ENCODE measurements around the gene BBLN. TPM values are rescaled to one million over a fixed set of nuclear protein-coding genes. Genes with fewer than 3 reads are reported as not detected.

Gene BBLN
- polyA plus RNA-seq, 1 donor from 2014 or later = 330 TPM

GRCh38 chr9:128206484-128206883, 46.4 kb downstream of the BBLN start:
- TF ChIP-seq REST (IDR thresholded peaks at IDR 0.05; ENCODE audit: borderline replicate concordance) = no peak
- no peak for TF ChIP-seq RAD21 (conservative IDR thresholded peaks at IDR 0.05)
- no peak for TF ChIP-seq SMC3 (conservative IDR thresholded peaks at IDR 0.05; ENCODE audit: poor library complexity)
- peak overlapping the region; percentile 99 for H3K4me3 ChIP-seq (ENCODE audit: low read length)
- no peaks in the 10 kb centered on the region for H4K20me1 ChIP-seq (ENCODE audit: insufficient read depth)

GRCh38 chr9:128206916-128207910, 47.1 kb downstream of the BBLN start:
- Histone ChIP-seq H2AFZ (ENCODE audit: low read depth, low read length) (no peak overlapping the region), H3K27me3 (ENCODE audit: insufficient read depth, low read depth, low read length) (no peaks in the 10 kb centered on the region), H3K4me3 (ENCODE audit: low read length) (no peak overlapping the region), H3K79me2 (replicated peaks; ENCODE audit: insufficient read depth, low read length) (peaks cover 17% of the 10 kb centered on the region), H3K9me2 (ENCODE audit: insufficient read depth, low read length) (no peaks in the 10 kb centered on the region), H3K4me2 (ENCODE audit: low read length) (no peak overlapping the region), H3K27ac (ENCODE audit: low read length) (no peak overlapping the region), H3F3A (ENCODE audit: insufficient read depth, low read length, poor library complexity, severe bottlenecking) (no peaks in the 10 kb centered on the region), H3K36me3 (ENCODE audit: insufficient read depth, low read length) (peaks cover 5% of the 10 kb centered on the region), H4K20me1 (ENCODE audit: insufficient read depth) (no peaks in the 10 kb centered on the region), H3K9ac (ENCODE audit: low read length) (no peak overlapping the region), H3K9me3 (ENCODE audit: low read length) (no peaks in the 10 kb centered on the region)
- no peak for TF ChIP-seq SMC3 (conservative IDR thresholded peaks at IDR 0.05; ENCODE audit: poor library complexity)
- no peak for TF ChIP-seq TAF1 (IDR thresholded peaks at IDR 0.05; ENCODE audit: low read depth)
- no peak for TF ChIP-seq EZH2 (IDR thresholded peaks at IDR 0.05; ENCODE audit: borderline replicate concordance, insufficient read depth, low read length, poor library complexity, severe bottlenecking)
- no peak for TF ChIP-seq EP300 (conservative IDR thresholded peaks at IDR 0.05; ENCODE audit: poor library complexity, severe bottlenecking)
- no peak for TF ChIP-seq POLR2AphosphoS5 (IDR thresholded peaks at IDR 0.05)
- no peak for TF ChIP-seq CTCF (IDR thresholded peaks at IDR 0.05; ENCODE audit: poor library complexity, severe bottlenecking)
- no peak for TF ChIP-seq REST (IDR thresholded peaks at IDR 0.05; ENCODE audit: borderline replicate concordance)
- TF ChIP-seq MXI1 (conservative IDR thresholded peaks at IDR 0.05; ENCODE audit: poor library complexity, severe bottlenecking) = no peak
- no peak for TF ChIP-seq RAD21 (conservative IDR thresholded peaks at IDR 0.05)

More at GRCh38 chr9:128206484-128206883, 46.4 kb downstream of the BBLN start:
- no peak overlapping the region for H3K4me2 ChIP-seq (ENCODE audit: low read length)
- H3F3A ChIP-seq (ENCODE audit: insufficient read depth, low read length, poor library complexity, severe bottlenecking) = no peaks in the 10 kb centered on the region
- no peak overlapping the region for H2AFZ ChIP-seq (ENCODE audit: low read depth, low read length)
- H3K9ac ChIP-seq (ENCODE audit: low read length) = no peak overlapping the region
- H3K27ac ChIP-seq (ENCODE audit: low read length) = no peak overlapping the region
- H3K9me3 ChIP-seq (ENCODE audit: low read length) = no peaks in the 10 kb centered on the region
- no peaks in the 10 kb centered on the region for H3K9me2 ChIP-seq (ENCODE audit: insufficient read depth, low read length)
- peaks cover 5% of the 10 kb centered on the region for H3K36me3 ChIP-seq (ENCODE audit: insufficient read depth, low read length)
- peaks cover 17% of the 10 kb centered on the region for H3K79me2 ChIP-seq (replicated peaks; ENCODE audit: insufficient read depth, low read length)
- no peaks in the 10 kb centered on the region for H3K27me3 ChIP-seq (ENCODE audit: insufficient read depth, low read depth, low read length)

All from neural cell (in vitro differentiated cells).